ENCODE results near the gene NXNL1.
"Not testable (repeated sequence)": the region's sequence is repeated elsewhere in the genome, so short reads cannot be mapped to it uniquely, and the experiment has no call there.

Gene NXNL1, protein sequence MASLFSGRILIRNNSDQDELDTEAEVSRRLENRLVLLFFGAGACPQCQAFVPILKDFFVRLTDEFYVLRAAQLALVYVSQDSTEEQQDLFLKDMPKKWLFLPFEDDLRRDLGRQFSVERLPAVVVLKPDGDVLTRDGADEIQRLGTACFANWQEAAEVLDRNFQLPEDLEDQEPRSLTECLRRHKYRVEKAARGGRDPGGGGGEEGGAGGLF

DNA sequence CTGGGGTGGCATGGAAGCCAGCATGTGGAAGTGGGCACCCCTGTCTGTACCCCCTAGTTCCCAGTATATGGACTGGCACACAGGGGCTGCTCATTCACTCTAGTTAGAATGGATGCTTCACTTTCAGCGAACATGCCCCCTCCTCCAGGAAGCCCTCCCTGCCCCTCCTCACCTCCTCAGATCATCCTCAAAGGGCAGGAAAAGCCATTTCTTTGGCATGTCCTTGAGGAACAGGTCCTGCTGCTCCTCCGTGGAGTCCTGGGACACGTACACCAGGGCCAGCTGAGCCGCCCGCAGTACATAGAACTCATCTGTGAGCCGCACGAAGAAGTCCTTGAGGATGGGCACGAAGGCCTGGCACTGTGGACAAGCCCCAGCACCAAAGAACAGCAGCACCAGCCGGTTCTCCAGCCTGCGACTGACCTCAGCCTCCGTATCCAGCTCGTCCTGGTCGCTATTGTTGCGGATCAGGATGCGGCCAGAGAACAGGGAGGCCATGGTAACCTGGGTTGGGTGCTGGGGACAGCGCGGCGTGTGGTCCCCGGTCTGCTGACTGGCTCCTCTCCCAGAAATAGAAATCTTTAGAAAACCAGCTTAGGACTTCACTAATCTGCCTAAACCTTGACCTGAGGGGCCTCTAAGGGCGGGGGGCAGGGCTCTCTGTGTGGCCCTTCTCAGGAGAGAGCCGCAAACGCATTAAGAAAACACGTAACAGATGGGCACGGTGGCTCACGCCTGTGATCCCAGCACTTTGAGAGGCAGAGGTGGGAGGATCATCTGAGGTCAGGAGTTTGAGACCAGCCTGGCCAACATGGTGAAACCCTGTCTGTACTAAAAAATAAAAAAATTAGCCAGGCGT is at the start of gene NXNL1:
NXNL1 (minus strand) TSS at position 555 of the 859 bp plus-strand sequence; CDS start at position 498, 57 bp downstream.
- no peak for DNase-seq

DNA sequence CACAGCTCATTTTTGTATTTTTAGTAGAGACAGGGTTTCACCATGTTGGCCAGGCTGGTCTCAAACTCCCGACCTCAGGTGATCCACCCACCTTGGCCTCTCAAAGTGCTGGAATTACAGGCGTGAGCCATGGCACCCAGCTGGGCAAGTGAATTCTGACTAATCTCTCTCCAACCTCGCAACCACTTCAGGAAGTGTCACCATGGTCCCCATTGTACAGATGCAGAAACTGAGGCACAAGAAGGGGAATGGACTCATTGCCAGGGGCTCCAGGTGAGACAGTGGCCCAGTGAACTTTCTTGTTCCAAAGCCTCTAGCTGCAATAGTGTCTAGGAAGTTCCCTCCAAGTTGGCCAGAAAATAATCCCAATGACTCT is 47.8 kb upstream of the NXNL1 start:
- not testable (repeated sequence) for DNase-seq

DNA sequence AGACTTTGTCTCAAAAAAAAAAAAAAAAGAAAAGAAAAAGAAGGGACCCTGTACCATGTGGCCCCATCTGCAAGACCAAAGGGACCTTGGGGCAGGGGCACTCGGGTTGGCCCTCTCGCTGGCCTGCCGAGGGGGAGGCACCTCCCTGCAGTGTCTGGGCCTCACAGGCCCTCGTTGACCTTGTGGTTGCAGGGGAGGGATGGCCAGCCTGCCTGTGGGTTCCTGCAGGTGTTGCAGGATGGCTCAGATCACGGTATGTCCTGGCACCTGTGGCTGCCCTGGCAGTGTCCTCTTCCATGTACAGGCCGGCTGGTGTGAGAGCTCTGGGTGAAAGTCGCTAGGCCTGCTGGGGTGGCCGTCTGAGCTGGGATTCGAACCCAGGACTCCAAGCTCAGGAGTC is 46.0 kb upstream of the NXNL1 start:
- no peak for DNase-seq

DNA sequence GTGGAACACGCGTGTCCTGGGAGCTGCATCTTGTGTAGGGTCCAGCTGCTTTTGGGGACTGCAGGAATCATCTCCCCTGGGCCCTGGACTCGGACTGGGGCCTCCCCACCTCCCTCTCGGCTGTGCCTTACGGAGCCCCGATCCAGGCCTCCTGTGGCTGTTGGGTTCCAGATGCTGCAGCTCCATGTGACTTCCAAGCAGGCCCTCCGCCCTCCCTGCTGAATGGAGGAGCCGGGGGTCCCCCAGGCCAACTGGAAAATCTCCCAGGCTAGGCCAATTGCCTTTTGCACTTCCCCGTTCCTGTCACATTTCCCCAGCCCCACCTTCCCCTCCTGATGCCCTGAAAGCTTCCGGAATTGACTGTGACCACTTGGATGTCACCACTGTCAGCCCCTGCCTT is 44.5 kb upstream of the NXNL1 start:
- no peak for DNase-seq

DNA sequence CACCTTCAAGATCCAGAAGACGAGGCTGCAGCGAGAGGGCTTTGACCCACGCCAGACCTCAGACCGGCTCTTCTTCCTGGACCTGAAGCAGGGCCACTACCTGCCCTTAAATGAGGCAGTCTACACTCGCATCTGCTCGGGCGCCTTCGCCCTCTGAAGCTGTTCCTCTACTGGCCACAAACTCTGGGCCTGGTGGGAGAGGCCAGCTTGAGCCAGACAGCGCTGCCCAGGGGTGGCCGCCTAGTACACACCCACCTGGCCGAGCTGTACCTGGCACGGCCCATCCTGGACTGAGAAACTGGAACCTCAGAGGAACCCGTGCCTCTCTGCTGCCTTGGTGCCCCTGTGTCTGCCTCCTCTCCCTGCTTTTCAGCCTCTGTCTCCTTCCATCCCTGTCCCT is 43.7 kb upstream of the NXNL1 start:
- no peak for DNase-seq

DNA sequence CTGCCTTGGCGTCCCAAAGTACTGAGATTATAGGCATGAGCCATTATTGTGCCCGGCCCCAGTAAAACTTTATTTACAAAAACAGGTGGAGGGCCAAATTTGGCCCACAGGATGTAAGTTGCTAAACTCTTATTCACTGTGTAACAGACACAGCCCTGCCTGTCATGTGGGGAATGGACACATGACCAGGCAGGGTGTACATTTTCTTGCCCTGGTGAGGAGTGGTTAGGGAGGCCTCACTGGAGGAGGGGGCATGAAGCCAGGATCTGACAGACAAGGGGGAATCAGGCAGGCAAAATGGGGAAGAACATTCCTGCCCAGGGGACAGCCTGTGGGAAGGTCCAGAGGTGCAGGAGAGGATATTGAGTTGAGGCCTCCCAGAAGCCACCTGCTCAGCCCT is 43.3 kb upstream of the NXNL1 start:
- DNase-seq, result no peak

DNA sequence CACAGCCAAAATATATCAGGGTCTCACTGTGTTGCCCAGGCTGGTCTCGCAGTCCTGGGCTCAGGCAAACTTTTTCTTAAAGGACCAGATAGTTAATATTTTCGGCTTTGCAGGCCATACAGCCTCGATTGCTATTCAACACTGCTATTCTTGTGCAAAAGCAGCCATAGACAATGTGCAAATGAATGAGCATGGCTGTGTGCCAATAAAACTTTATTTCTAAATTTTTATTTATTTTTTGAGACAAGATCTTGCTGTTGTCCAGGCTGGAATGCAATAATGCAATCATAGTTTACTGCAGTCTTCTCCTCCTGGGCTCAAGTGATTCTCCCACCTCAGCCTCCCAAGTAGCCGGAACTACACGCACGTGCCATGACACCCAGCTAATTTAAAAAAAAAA is 42.5 kb upstream of the NXNL1 start:
- no peak for DNase-seq

DNA sequence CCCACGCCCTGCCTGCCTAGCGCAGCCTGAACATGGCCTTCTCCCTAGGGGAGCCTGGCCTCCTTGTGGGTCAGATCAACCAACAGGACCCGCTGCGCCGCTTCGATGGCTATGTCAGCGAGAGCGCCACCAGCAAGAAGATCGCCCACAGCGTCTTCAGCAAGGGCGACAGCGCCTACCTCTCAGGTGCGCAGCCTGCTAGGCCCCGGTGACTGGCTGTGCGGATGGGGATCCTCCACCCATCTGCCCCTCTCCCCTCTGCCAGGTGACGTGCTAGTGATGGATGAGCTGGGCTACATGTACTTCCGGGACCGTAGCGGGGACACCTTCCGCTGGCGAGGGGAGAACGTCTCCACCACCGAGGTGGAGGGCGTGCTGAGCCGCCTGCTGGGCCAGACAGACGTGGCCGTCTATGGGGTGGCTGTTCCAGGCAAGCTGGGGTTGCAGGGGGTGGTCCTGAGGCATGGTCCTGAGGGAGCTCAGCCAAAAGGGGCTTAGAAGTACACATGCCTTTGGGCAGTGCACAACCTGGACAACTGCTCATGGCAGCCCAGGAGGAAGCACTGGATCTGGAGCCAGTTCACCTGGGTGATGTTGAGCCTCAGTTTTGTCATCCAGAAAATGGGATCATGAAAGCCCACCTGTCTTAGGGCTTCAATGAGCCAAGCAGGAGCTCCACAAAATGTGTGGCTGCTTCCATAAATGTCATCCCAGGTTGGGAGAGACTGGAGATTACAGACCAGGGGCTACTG is 39.9 kb upstream of the NXNL1 start:
- no peak for DNase-seq

DNA sequence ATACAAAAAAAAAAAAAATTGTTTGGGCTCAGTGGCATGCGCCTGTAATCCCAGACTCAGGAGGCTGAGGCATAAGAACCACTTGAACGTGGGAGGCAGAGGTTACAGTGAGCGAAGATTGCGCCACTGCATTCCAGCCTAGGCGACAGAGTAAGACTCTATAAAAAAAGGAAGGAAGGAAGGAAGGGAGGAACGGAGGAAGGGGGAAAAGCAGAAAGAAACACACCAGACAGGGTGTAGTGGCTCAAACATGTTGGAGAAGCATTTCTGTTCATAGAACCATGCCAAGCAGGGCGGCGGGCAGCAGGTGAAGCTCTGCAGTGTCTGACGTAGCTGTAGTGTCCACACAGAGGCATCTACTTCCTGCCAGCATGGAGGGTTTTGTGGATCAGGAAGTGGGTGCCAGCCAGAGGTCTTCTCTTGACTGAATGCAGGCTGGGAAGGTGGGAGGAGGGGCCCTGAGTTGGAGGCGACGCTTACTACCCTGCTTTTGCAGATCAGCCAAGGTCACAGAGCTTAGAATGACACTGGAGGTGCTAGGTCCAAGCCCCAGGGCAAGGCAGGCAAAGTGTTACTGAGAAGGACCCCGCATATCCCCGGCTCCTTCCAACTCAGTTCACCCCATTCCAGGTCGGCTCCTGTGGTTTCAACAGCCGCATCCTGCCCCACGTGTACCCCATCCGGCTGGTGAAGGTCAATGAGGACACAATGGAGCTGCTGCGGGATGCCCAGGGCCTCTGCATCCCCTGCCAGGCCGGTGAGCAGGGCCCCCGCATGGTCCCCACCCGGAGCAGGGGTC is 39.1 kb upstream of the NXNL1 start:
- DNase-seq, result no peak

DNA sequence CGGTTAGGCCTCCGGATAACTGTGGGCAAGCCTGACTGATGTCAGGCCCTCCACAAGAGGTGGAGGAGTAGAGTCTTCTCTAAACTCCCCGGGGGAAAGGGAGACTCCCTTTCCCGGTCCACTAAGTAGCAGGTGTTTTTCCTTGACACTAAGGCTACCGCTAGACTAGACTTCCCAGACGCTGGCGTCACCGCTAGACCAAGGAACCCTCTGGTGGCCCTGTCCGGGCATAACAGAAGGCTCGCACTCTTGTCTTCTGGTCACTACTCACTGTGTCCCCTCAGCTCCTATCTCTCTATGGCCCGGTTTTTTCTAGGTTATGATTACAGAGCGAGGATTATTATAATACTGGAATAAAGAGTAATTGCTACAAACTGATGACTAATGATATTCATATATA is 38.3 kb upstream of the NXNL1 start:
- DNase-seq, result not testable (repeated sequence)

DNA sequence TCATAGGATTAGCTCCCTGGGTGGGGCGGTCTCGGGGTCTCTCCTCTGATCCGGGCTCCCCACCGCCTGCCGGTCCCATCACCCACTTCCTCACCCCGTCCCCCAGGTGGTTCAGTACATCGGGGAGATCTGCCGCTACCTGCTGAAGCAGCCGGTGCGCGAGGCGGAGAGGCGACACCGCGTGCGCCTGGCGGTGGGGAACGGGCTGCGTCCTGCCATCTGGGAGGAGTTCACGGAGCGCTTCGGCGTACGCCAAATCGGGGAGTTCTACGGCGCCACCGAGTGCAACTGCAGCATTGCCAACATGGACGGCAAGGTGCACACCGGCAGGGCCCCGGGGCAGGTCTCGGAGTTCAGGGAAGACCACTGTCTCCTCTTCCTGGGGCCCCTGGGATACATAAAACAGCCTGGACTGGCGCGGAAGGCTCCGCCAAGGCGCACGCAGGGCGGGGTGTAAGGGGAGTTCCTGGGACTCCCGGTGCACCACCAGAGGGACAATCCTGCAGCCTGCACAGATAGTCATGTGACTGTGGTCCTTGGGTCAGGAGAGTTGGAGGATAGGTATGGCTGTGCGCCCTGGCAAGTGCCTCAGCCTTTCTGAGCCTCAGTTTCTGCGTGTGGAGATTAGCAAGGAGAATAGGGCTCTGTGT is 36.5 kb upstream of the NXNL1 start:
- no peak for DNase-seq

DNA sequence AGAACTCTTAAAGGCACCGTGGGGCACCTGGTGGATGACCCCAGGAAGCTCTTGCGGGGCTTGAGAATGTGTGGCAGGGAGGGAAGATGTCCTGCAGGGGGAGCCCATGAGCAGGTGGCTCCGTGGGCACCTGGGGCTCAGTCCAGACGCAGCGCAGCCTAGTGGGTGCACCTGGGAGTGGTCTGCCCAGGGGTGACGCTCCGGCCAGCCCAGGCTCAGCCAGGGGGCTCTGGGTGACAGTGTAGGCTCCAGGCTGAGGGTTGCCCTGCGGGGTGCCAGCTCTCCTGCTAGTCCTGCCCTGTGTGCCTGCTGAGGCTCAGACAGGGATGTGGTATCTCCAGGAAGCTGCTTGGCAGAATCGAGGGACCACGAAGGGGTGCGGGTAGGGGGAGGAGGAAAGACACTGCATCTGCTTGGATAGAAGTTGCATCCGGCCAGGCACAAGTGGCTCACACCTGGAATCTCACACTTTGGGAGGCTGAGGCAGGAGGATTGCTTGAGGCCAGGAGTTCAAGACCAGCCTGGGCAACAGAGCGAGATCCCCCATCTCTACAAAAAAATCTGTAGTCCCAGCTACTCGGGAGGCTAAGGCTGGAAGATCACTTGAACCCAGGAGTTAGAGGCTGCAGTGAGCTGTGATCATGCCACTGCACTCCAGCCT is 35.7 kb upstream of the NXNL1 start:
- DNase-seq, result no peak

DNA sequence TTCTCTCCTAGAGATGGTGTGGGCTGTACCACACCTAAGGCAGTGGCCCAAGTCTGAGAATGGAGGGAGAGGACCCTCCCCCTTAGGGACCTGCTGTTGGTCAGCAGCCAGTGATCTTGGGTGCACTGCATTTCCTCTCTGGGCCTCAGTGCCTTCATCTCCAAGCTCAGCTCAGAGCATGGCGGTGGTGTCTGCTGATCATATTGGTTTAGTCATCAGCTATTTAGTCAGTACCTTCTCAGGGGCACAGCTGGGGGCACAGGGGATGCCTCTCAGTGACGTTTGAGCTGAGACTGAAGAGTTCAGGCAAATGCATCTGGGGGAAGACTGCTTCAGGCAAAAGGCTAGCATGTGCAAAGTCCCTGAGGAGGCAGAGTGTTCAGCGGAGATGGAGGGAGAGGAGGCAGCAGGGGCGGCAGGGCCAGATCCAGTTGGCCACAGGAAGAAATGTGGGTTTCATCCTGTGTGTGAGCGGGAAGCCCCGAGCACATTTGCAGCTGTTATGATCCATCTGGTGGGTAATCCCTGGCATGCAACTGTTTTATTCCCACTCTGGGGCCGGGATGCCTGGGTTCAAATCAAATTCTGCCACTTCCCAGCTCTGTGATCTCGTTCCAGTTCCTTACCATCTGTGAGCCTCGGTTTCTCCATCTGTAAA is 35.0 kb upstream of the NXNL1 start:
- DNase-seq, result no peak

DNA sequence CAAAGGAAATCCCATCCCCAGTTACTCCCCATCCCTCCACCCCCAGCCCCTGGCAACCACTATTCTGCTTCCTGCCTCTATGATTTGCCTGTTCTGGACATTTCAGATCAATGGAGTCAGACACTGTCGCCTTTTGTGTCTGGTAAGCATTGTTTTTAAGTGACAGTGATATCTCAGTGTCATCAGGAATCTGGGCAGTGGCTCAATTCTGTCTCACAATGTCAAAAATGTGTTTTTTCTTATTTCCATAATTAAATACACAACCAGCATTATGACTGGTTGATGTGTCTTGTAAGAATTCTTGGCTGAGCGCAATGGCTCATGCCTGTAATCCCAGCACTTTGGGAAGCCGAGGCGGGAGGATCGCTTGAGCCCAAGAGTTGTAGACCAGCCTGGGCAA is 30.6 kb upstream of the NXNL1 start:
- no peak for DNase-seq

DNA sequence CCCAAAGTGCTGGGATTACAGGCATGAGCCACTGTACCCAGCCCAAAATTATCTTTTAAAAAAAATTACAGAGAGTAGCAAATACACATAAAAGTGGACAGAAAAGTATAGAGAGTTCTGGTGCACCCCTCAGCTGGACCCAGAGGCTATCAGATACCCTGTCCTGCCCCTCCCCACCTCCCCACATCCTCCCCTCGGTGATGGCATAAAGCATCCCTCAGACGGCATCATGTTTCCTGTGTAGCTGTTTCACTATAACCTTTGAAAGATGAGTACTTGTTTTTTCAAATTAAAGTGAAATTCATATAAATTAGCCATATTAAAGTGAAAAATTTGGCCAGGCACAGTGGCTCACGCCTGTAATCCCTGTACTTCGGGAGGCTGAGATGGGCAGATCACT is 29.7 kb upstream of the NXNL1 start:
- no peak for DNase-seq

DNA sequence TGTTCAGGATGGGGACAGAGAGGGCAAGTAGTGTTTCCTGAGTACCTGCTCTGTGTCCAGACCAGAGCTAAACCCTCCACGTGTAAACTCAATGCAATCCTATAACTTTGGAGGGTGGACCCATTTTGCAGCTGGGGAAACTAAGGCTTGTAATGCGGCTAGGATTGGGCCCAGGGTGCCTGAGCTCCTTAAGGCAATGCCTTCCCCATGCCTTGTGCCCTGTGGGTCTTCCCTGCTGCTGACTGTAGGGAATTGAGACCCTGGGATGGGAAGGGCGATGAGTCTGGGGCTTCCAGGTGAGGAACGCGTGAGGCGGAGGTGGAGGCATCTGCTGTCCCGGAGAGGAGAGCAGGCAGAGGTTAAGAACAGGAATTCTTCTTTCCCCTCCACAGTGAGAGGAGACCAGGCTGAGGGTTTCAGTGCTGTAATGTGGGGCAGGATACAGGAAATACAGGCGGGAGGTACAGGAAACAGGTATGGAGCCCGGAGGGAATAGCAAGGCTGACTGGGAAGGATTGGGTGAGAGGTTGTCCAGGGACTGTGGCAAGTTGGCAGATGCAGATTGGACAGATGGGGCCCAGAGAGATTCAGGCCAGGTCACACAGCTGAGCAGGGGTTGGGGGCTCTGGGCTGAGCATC is 28.8 kb upstream of the NXNL1 start:
- DNase-seq, result no peak

DNA sequence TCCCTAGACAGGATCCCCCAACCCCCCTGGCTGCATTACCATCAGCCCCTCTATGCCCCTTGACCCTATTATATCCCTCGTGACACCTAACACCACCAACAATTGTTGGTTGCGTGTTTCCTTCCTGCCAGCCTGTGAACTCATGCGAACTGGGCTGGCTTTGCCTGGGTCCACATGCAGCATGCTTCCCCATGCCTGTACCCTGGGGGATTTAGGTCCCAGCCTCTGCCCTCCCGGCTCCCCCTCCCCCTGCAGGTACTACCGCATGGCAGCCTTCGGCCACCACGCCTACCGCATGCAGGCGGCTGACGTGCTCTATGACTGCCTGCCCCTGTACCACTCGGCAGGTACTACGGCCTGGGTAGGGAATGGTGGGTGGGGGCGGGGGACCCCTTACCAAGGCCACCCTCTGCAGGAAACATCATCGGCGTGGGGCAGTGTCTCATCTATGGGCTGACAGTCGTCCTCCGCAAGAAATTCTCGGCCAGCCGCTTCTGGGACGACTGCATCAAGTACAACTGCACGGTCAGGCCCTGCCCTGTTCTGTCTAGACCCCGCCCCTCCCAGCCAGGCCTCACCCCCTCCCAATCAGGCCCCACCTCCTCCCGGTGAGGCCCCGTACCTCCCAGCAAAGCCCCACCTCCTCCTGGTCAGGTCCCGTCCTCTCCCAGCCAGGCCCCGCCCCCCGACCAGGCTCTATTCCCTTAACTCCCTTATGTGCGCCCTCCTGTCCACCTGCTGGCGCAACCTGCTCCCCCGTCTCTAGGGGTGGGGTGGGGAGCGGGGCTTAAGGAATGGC is 28.1 kb upstream of the NXNL1 start:
- DNase-seq, result no peak

DNA sequence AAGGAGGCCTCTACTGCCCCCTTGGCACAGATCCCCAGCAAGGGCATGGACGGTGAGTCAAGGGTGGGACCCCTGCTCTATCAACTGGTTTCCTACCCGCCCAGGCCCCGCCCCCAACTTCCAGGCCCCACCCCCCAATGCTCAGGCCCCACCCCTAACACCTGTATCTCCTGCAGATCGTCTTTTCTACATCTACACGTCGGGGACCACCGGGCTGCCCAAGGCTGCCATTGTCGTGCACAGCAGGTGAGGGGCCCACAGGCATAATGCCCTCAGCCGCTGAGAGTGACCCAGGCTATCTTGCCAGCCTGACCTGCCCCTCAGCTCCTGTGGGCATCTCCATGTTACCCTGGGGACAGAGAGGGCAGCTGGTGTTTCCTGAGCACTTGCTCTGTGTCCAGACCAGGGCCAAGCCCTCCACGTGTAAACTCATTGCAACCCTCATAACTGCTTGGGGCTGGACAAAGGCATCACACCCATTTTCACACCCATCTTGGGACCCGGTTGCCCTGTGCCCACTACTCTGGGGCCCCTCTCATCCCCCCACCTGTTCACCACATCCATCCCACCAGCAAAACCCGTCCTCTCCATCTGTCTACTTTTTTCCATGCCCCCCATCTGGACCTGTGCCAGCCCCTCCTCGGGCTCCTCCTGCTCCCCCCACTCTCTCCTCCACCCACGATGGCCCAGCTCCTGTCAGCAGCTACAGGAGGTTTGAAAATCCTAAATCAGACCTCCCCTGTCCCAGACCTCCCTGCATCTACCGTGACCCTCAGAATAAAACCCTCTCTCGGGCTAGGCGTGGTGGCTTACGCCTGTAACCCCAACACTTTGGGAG is 26.8 kb upstream of the NXNL1 start:
- no peak for DNase-seq
